ENCODE measurements around the gene VAPB. TPM values are rescaled to one million over a fixed set of nuclear protein-coding genes. Genes with fewer than 3 reads are reported as not detected.
A peak's percentile ranks its signal among the peaks of the same experiment; 100 is the strongest.

Gene VAPB
- polyA plus RNA-seq, 3 donors, result 8.5 to 14.3 (median 10.1) TPM

GRCh38 chr20:58407201-58407873, 18.3 kb downstream of the VAPB start:
- H3K9me3 Mint-ChIP-seq, result peaks cover 0 to 6% (median 0%) of the 10 kb centered on the region in 7 donors
- Histone ChIP-seq H2AFZ (ENCODE audit: insufficient read depth, low read depth, low read length, poor library complexity, severe bottlenecking) (no peak overlapping the region), H3K27me3 (ENCODE audit: control insufficient read depth in 2 of 2, insufficient read depth in 2 of 2, low read length in 2 of 2) (no peaks in the 10 kb centered on the region), H3K9me3 (replicated peaks in 1 of 2; ENCODE audit: control insufficient read depth in 1 of 2, insufficient read depth in 1 of 2, low read length in 2 of 2) (no peaks in the 10 kb centered on the region), H3K4me1 (ENCODE audit: control insufficient read depth in 1 of 2, insufficient read depth in 2 of 2, low read length in 2 of 2) (peaks cover 7 to 17% of the 10 kb centered on the region in 2 donors), H3K36me3 (replicated peaks in 1 of 2; ENCODE audit: control insufficient read depth in 1 of 2, insufficient read depth in 2 of 2, low read length in 2 of 2) (no peaks in the 10 kb centered on the region), H3K4me2 (replicated peaks; ENCODE audit: extremely low read depth, low read length, poor library complexity, severe bottlenecking) (no peak overlapping the region), H3K4me3 (replicated peaks in 1 of 3; ENCODE audit: low read depth in 2 of 3, low read length in 3 of 3) (no peak overlapping the region), H3K9ac (ENCODE audit: insufficient read depth, low read length, poor library complexity, severe bottlenecking) (no peak overlapping the region), H3K27ac (ENCODE audit: low read depth in 1 of 2, low read length in 2 of 2) (peak overlapping the region in 1 of 2 donors; percentile 49), H4K20me1 (ENCODE audit: insufficient read depth, low read length) (peaks cover 96% of the 10 kb centered on the region), H3K79me2 (ENCODE audit: insufficient read depth, low read length) (peaks cover 100% of the 10 kb centered on the region)
- intact Hi-C loops (cut with micrococcal nuclease), result no loop called here
- no CpG with 5 or more reads among the region's 4 CpGs for WGBS (ENCODE audit: insufficient coverage)
- no peaks in the 10 kb centered on the region for H3K36me3 Mint-ChIP-seq
- H3K4me1 Mint-ChIP-seq, result peaks cover 22% of the 10 kb centered on the region
- DNase-seq, result peak; percentile 18 to 53 (median 46)
- H3K4me3 Mint-ChIP-seq, result peak overlapping the region in 1 of 2 donors; percentile 12
- H3K27me3 Mint-ChIP-seq (ENCODE audit: low read depth in 3 of 3), result peaks cover 0 to 2% (median 0%) of the 10 kb centered on the region in 3 donors
- TF ChIP-seq CTCF (IDR thresholded peaks at IDR 0.05), result no peak
- H3K27ac Mint-ChIP-seq, result peak overlapping the region in 5 of 7 donors; percentile 1 to 76 (median 20)

- peaks cover 0 to 2% (median 0%) of the 10 kb centered on the region in 3 donors for H3K27me3 Mint-ChIP-seq (ENCODE audit: low read depth in 3 of 3)
- no peak overlapping the region for H3K4me3 ChIP-seq (replicated peaks in 1 of 3; ENCODE audit: low read depth in 2 of 3, low read length in 3 of 3)
- H3K9me3 Mint-ChIP-seq, result peaks cover 0 to 6% (median 0%) of the 10 kb centered on the region in 7 donors
- peaks cover 7 to 17% of the 10 kb centered on the region in 2 donors for H3K4me1 ChIP-seq (ENCODE audit: control insufficient read depth in 1 of 2, insufficient read depth in 2 of 2, low read length in 2 of 2)
- H3K79me2 ChIP-seq (ENCODE audit: insufficient read depth, low read length), result peaks cover 99% of the 10 kb centered on the region
- WGBS (ENCODE audit: insufficient coverage), result no CpG with 5 or more reads among the region's 2 CpGs
- no peak for DNase-seq
- no peak for TF ChIP-seq CTCF (IDR thresholded peaks at IDR 0.05)
- H3K27ac Mint-ChIP-seq, result peak overlapping the region; percentile 6 to 76 (median 27)
- no peak overlapping the region for H3K9ac ChIP-seq (ENCODE audit: insufficient read depth, low read length, poor library complexity, severe bottlenecking)
- H2AFZ ChIP-seq (ENCODE audit: insufficient read depth, low read depth, low read length, poor library complexity, severe bottlenecking), result no peak overlapping the region
- intact Hi-C loops (cut with micrococcal nuclease), result no loop called here
- no peaks in the 10 kb centered on the region for H3K9me3 ChIP-seq (replicated peaks in 1 of 2; ENCODE audit: control insufficient read depth in 1 of 2, insufficient read depth in 1 of 2, low read length in 2 of 2)
- H3K4me2 ChIP-seq (replicated peaks; ENCODE audit: extremely low read depth, low read length, poor library complexity, severe bottlenecking), result peak overlapping the region; percentile 16
- H3K27ac ChIP-seq (ENCODE audit: low read depth in 1 of 2, low read length in 2 of 2), result peak overlapping the region in 1 of 2 donors; percentile 49
- H3K4me1 Mint-ChIP-seq, result peaks cover 22% of the 10 kb centered on the region
- no peaks in the 10 kb centered on the region for H3K36me3 Mint-ChIP-seq
- H3K4me3 Mint-ChIP-seq, result no peak overlapping the region
- H4K20me1 ChIP-seq (ENCODE audit: insufficient read depth, low read length), result peaks cover 89% of the 10 kb centered on the region
- no peaks in the 10 kb centered on the region for H3K36me3 ChIP-seq (replicated peaks in 1 of 2; ENCODE audit: control insufficient read depth in 1 of 2, insufficient read depth in 2 of 2, low read length in 2 of 2)
- H3K27me3 ChIP-seq (ENCODE audit: control insufficient read depth in 2 of 2, insufficient read depth in 2 of 2, low read length in 2 of 2), result no peaks in the 10 kb centered on the region
Measured at GRCh38 chr20:58407966-58408557, 19.0 kb downstream of the VAPB start.

All from CD14-positive monocyte (primary cell).